Breast epithelium (tissue), 4 donors: ENCODE data around the gene UNC5B. TPM values are rescaled to one million over a fixed set of nuclear protein-coding genes. Genes with fewer than 3 reads are reported as not detected.

Experiments
- DNase-seq, 2 donors: peaks; one replicate each; pipeline ENCODE4 v3.0.0-alpha.2; 2019; ENCODE audit warnings: low spot score in 2 of 2
- H3K27ac ChIP-seq, 2 donors: fragments of 200-600 bp; sonication (generic) in 1 of 2; one replicate each; pipeline ENCODE4 v1.5.1; 2016 to 2019; ENCODE audit warnings: mild to moderate bottlenecking in 1 of 2
- H3K27me3 ChIP-seq, 2 donors: fragments of 200-600 bp; sonication (generic) in 1 of 2; one replicate each; pipeline versions ENCODE4 v1.5.1 to v1.6.0; 2017 to 2019; ENCODE audit warnings: control low read depth in 1 of 2, mild to moderate bottlenecking in 1 of 2
- H3K36me3 ChIP-seq: fragments of 200-600 bp; one replicate; pipeline ENCODE4 v1.5.1; 2019
- H3K4me1 ChIP-seq, 2 donors: fragments of 200-600 bp; sonication (generic); one replicate each; pipeline ENCODE4 v1.5.1; 2016 to 2019; ENCODE audit warnings: control low read depth in 1 of 2
- H3K4me3 ChIP-seq, 3 donors: fragments of 200-600 bp; sonication (generic); 1 replicate in 2 of 3; 2 replicates in 1 of 3; pipeline ENCODE4 v1.5.1; 2016 to 2019; ENCODE audit warnings: mild to moderate bottlenecking in 3 of 3, moderate library complexity in 2 of 3
- H3K9me3 ChIP-seq, 2 donors: fragments of 200-600 bp; sonication (generic) in 1 of 2; one replicate each; pipeline ENCODE4 v1.5.1; 2016 to 2019; ENCODE audit warnings: control low read depth in 1 of 2
- POLR2A ChIP-seq: fragments of 450-650 bp; IDR thresholded peaks from one replicate; pipeline ENCODE4 v1.6.1; 2016; ENCODE audit warnings: antibody characterized with exemption, mild to moderate bottlenecking, moderate library complexity
- POLR2AphosphoS5 ChIP-seq, 3 donors: sonication (generic); formaldehyde crosslinking; IDR thresholded peaks; one replicate each; pipeline ENCODE4 v1.6.1; 2017; ENCODE audit warnings: antibody characterized with exemption in 3 of 3
- intact Hi-C: fragments of 100-400 bp; cut with DNase I; formaldehyde crosslinking; loops from one replicate; pipeline ENCODE4 v1.15.1; 2023; ENCODE audit warnings: low total_unique reads
- total RNA-seq, 3 donors: library from RNA; depleted of rRNA; stranded (reverse); fragments of >200 nt; gene quantifications; one replicate each; pipeline ENCODE4 v1.1.0, GENCODE V29; 2016
- TF ChIP-seq, protein P1 (sequence below), 3 donors: fragments of 450-650 bp; IDR thresholded peaks; one replicate each; pipeline ENCODE4 v1.5.1; 2016 to 2017; ENCODE audit warnings: antibody characterized with exemption in 3 of 3, mild to moderate bottlenecking in 3 of 3, moderate library complexity in 3 of 3

UNC5B gene
- total RNA-seq, 3 donors from 2014 or later = 0.80 to 4.9 (median 3.5) TPM

DNA sequence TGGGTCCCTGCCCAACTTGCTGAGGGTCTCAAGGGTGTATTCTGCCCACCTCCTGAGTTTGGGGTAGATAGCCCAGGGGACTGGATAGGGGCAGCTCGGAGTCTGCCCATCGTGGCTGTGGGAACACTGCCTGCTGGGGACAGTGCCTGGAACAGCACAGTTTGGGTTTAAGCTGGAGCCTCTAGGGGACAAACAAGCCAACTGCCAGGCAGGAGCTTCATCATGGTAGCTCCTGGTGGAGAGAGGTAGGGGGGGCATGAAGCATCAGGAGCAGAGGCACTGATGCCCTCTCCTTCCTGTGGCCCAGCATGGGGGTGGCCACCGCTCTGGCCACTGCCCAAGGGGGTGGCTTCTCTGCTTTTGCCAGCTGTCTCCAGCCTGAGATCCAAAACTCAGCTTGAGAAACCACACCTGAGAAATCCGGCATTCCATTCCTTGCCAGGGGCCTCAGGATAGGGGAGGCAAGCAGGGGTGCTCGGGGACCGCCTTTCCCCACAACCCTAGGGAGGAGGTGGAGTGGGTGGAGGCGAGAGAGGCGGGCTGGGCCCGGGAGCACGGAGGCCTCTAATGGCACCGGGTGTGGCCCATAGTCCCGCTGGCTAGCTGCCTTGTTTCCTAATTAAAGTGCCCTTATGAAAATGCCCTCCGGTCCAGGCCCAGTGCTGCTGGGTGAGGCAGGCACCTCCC is 47.6 kb downstream of the UNC5B start:
- Histone ChIP-seq H3K9me3 (no peaks in the 10 kb centered on the region), H3K27me3 (no peaks in the 10 kb centered on the region), H3K27ac (peak overlapping the region; percentile 68 to 84), H3K4me1 (peaks cover 8 to 18% of the 10 kb centered on the region in 2 donors), H3K36me3 (no peaks in the 10 kb centered on the region), H3K4me3 (peak overlapping the region in 1 of 3 donors; percentile 32)
- no peak for DNase-seq
- TF ChIP-seq, protein P1, sequence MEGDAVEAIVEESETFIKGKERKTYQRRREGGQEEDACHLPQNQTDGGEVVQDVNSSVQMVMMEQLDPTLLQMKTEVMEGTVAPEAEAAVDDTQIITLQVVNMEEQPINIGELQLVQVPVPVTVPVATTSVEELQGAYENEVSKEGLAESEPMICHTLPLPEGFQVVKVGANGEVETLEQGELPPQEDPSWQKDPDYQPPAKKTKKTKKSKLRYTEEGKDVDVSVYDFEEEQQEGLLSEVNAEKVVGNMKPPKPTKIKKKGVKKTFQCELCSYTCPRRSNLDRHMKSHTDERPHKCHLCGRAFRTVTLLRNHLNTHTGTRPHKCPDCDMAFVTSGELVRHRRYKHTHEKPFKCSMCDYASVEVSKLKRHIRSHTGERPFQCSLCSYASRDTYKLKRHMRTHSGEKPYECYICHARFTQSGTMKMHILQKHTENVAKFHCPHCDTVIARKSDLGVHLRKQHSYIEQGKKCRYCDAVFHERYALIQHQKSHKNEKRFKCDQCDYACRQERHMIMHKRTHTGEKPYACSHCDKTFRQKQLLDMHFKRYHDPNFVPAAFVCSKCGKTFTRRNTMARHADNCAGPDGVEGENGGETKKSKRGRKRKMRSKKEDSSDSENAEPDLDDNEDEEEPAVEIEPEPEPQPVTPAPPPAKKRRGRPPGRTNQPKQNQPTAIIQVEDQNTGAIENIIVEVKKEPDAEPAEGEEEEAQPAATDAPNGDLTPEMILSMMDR (IDR thresholded peaks at IDR 0.05) = no peak
- no peak for TF ChIP-seq POLR2AphosphoS5 (IDR thresholded peaks at IDR 0.05)
- intact Hi-C loops = loop anchor here (5.0 kb wide), 1 partner anchor 1997 kb away; no protein-coding TSS in a partner anchor

DNA sequence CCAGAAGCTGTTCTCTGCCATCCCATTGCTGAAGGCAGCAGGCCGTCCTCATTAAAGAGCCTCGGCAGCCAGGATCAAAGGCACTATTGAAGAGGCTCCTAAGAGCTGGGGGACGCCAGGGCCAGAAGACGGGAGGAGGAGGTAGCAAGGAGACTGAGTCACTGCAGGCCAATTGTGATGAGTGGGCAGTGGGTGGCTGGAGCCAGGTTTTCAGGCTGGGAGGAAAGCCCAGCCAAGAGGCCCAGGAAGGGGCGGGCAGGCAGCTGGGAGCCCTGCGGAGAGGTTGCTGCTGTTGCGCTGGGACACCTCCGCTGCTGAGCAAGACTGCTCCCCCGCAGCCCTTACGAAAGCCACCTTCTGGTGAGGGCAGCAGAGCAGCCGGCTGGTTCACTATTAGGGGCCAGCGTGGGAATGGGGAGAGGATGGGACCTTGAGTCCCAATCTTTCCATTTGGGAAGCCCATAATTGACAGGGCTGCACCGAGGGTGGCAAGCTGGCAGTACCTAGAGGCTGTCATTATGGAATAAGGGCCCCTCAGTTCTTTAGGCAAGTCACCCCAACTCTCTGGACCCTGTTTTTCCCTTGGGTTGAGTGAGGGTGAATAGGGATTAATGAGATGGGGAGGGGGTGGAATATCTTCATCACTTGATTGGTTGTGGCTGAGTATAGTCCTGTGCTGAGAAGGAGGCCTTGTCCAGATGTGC is 48.4 kb downstream of the UNC5B start:
- no peak for TF ChIP-seq POLR2A
- TF ChIP-seq, protein P1 (IDR thresholded peaks at IDR 0.05) = no peak
- no peak for TF ChIP-seq POLR2AphosphoS5 (IDR thresholded peaks at IDR 0.05)
- intact Hi-C loops = no loop called here
- H3K36me3 ChIP-seq = no peaks in the 10 kb centered on the region
- H3K9me3 ChIP-seq = no peaks in the 10 kb centered on the region
- peak overlapping the region; percentile 68 to 84 for H3K27ac ChIP-seq
- H3K27me3 ChIP-seq = no peaks in the 10 kb centered on the region
- H3K4me1 ChIP-seq = peaks cover 8 to 18% of the 10 kb centered on the region in 2 donors
- H3K4me3 ChIP-seq = no peak overlapping the region
- DNase-seq = peak in 1 of 2 donors; percentile 47

DNA sequence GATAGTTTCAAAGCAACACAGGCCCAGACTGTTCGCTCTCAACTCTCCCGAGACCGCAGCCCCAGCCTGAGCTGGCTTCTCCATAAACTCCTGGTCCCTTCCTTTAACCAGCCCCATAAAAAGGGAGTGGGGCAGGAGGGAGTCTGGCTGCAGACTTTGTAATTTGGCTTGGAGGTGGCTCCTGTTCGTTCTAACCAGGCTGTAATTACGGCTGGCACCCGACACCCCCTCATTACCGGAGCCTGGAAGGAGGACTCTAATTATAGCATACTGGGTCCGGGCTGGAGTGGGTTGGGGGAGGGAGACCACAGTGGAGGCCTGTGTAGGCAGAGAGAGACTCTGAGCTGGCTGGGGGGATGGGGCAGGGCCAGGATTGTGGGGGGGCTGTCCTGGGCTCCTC is 49.7 kb downstream of the UNC5B start:
- DNase-seq = no peak
- H3K27ac ChIP-seq = no peak overlapping the region
- no peaks in the 10 kb centered on the region for H3K9me3 ChIP-seq
- no peak for TF ChIP-seq POLR2AphosphoS5 (IDR thresholded peaks at IDR 0.05)
- no peaks in the 10 kb centered on the region for H3K36me3 ChIP-seq
- H3K27me3 ChIP-seq = no peaks in the 10 kb centered on the region
- intact Hi-C loops = no loop called here
- no peak overlapping the region for H3K4me3 ChIP-seq
- peaks cover 8 to 18% of the 10 kb centered on the region in 2 donors for H3K4me1 ChIP-seq

DNA sequence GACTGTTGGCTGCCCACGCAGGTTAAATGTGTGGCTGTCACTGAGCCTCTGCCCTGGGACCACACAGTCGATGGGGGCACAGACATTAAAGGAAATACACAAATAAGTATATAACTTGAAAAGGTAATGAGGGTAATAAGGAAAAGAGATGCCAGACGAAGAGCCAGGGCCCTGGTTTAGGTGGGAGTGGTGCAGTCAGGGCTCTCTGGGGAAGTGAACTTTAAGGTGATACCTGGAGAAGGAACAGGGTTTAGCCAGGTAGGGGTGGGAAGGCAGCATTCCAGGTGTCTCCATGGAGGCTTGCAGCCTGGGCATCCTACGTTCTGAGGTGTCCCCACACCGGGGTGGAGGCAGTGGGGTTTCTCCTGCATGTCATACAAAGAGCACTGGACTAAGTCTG is 50.4 kb downstream of the UNC5B start:
- DNase-seq = no peak
- Histone ChIP-seq H3K27ac (no peak overlapping the region), H3K4me1 (peaks cover 8 to 18% of the 10 kb centered on the region in 2 donors), H3K4me3 (no peak overlapping the region), H3K27me3 (no peaks in the 10 kb centered on the region), H3K36me3 (no peaks in the 10 kb centered on the region), H3K9me3 (no peaks in the 10 kb centered on the region)
- TF ChIP-seq POLR2A = no peak
- TF ChIP-seq, protein P1 (IDR thresholded peaks at IDR 0.05) = no peak
- TF ChIP-seq POLR2AphosphoS5 (IDR thresholded peaks at IDR 0.05) = no peak
- intact Hi-C loops = no loop called here

DNA sequence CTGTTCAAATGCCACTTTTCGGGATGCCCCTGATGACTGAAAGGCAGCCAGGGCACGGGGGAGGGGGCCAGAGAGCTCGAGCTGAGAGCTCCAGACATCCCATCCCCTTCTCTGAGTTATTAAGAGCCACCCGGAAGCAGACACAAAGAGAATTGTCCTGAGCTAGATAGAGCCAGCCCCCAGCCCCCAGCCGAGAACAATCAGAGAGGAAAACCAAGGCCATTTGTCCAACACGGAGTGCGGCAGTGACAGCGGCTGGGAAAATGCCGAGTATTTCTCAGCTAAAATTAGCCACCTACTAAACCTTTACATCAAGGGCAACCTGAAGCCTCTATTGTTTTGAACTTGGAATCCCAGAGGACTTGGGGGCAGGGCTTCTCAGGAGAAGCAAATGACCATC is 51.0 kb downstream of the UNC5B start:
- H3K36me3 ChIP-seq = no peaks in the 10 kb centered on the region
- TF ChIP-seq, protein P1 (IDR thresholded peaks at IDR 0.05) = no peak
- no peak for TF ChIP-seq POLR2AphosphoS5 (IDR thresholded peaks at IDR 0.05)
- no peak for TF ChIP-seq POLR2A
- no peak overlapping the region for H3K27ac ChIP-seq
- no peak for DNase-seq
- no peaks in the 10 kb centered on the region for H3K9me3 ChIP-seq
- H3K4me3 ChIP-seq = no peak overlapping the region
- H3K27me3 ChIP-seq = no peaks in the 10 kb centered on the region
- peaks cover 8 to 18% of the 10 kb centered on the region in 2 donors for H3K4me1 ChIP-seq
- intact Hi-C loops = no loop called here
